ENCODE measurements around the gene CDC34. TPM values are rescaled to one million over a fixed set of nuclear protein-coding genes. Genes with fewer than 3 reads are reported as not detected.

CDC34 gene
- total and polyA plus RNA-seq, 4 donors: 19.2 to 83.8 (median 41.7) TPM

DNA sequence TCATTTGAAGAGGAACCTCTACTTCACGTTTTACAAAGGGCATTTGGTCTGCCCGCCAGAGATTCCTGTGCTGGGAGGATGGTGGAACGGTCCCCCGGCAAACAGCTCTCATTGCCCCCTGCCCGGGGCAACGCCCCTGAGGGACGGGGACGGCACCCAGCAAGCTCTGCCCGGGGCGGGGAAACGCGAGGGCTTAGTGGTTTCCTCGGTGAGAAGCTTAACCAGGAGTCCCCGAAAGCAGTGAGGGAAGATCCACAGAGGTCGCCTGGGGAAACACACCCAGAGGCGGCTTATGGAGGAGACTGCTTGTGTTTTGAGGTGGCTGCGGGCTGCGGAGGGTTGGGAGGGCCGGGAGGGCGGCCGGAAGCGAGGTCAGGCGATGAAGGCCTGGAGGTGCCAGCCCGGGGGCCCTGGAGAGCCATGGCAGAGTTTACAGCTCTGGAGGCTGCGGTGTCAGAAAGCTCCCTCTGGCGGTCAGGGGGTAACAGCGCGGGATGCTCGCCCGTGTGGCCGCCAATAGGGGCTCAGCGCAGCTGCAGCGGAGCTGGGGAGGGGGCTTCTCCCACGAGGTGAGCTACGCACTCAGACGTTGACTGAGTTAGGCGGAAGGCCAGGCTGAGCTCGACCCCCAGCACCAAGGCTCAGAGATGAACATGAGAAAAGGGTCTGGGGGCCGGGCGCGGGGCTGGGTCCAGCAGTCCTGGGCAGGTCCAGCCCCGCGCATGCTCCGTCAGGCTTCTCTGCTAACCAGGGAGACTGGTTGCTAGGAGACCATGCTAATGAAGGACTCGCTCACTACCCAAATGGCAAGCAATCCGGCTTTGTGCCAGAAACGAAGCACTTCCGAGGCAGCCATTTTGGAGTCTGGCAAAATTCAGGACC is 24.9 kb upstream of the CDC34 start:
- Histone ChIP-seq H3K9ac (ENCODE audit: low read depth in 1 of 2, low read length in 2 of 2) (peak overlapping the region; percentile 15 to 78), H3K27me3 (ENCODE audit: control insufficient read depth in 4 of 4, insufficient read depth in 4 of 4, low read length in 3 of 4) (no peaks in the 10 kb centered on the region), H3K4me3 (ENCODE audit: low read depth in 1 of 3, low read length in 3 of 3) (peak overlapping the region; percentile 62 to 99 (median 94)), H3K9me3 (ENCODE audit: control insufficient read depth in 4 of 4, low read length in 3 of 4) (no peaks in the 10 kb centered on the region), H3K36me3 (ENCODE audit: control insufficient read depth in 4 of 4, insufficient read depth in 3 of 4, low read depth in 1 of 4, low read length in 3 of 4) (peaks cover 0 to 1% (median 0%) of the 10 kb centered on the region in 4 donors), H3K27ac (ENCODE audit: low read depth in 1 of 2, low read length in 2 of 2) (peak overlapping the region; percentile 65 to 70), H3K4me1 (ENCODE audit: control insufficient read depth in 4 of 4, insufficient read depth in 4 of 4, low read length in 3 of 4) (peaks cover 6 to 23% (median 15%) of the 10 kb centered on the region in 4 donors)
- no peak for TF ChIP-seq EGR1 (IDR thresholded peaks at IDR 0.05; ENCODE audit: low read depth in 2 of 2)
- TF ChIP-seq, protein P1, sequence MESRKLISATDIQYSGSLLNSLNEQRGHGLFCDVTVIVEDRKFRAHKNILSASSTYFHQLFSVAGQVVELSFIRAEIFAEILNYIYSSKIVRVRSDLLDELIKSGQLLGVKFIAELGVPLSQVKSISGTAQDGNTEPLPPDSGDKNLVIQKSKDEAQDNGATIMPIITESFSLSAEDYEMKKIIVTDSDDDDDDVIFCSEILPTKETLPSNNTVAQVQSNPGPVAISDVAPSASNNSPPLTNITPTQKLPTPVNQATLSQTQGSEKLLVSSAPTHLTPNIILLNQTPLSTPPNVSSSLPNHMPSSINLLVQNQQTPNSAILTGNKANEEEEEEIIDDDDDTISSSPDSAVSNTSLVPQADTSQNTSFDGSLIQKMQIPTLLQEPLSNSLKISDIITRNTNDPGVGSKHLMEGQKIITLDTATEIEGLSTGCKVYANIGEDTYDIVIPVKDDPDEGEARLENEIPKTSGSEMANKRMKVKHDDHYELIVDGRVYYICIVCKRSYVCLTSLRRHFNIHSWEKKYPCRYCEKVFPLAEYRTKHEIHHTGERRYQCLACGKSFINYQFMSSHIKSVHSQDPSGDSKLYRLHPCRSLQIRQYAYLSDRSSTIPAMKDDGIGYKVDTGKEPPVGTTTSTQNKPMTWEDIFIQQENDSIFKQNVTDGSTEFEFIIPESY (IDR thresholded peaks at IDR 0.05): no peak
- TF ChIP-seq, protein P2, sequence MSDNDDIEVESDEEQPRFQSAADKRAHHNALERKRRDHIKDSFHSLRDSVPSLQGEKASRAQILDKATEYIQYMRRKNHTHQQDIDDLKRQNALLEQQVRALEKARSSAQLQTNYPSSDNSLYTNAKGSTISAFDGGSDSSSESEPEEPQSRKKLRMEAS (IDR thresholded peaks at IDR 0.05): peak; percentile 8
- TF ChIP-seq HNF4A (conservative IDR thresholded peaks at IDR 0.05): no peak
- no peak for TF ChIP-seq TAF1 (conservative IDR thresholded peaks at IDR 0.05)
- no peak for TF ChIP-seq YY1 (IDR thresholded peaks at IDR 0.05)
- TF ChIP-seq, protein P3, sequence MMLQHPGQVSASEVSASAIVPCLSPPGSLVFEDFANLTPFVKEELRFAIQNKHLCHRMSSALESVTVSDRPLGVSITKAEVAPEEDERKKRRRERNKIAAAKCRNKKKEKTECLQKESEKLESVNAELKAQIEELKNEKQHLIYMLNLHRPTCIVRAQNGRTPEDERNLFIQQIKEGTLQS (IDR thresholded peaks at IDR 0.05): no peak
- peak in 1 of 2 donors; percentile 4 for TF ChIP-seq RXRA (IDR thresholded peaks at IDR 0.05)
- TF ChIP-seq, protein P4, sequence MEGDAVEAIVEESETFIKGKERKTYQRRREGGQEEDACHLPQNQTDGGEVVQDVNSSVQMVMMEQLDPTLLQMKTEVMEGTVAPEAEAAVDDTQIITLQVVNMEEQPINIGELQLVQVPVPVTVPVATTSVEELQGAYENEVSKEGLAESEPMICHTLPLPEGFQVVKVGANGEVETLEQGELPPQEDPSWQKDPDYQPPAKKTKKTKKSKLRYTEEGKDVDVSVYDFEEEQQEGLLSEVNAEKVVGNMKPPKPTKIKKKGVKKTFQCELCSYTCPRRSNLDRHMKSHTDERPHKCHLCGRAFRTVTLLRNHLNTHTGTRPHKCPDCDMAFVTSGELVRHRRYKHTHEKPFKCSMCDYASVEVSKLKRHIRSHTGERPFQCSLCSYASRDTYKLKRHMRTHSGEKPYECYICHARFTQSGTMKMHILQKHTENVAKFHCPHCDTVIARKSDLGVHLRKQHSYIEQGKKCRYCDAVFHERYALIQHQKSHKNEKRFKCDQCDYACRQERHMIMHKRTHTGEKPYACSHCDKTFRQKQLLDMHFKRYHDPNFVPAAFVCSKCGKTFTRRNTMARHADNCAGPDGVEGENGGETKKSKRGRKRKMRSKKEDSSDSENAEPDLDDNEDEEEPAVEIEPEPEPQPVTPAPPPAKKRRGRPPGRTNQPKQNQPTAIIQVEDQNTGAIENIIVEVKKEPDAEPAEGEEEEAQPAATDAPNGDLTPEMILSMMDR (IDR thresholded peaks at IDR 0.05; ENCODE audit: low read depth, low read length, missing input control): peak; percentile 96
- TF ChIP-seq FOXA2 (IDR thresholded peaks at IDR 0.05): no peak
- no peak for TF ChIP-seq SP1 (IDR thresholded peaks at IDR 0.05)
- TF ChIP-seq JUND (IDR thresholded peaks at IDR 0.05): no peak
- no peak for TF ChIP-seq HNF4G (IDR thresholded peaks at IDR 0.05)
- TF ChIP-seq, protein P5, sequence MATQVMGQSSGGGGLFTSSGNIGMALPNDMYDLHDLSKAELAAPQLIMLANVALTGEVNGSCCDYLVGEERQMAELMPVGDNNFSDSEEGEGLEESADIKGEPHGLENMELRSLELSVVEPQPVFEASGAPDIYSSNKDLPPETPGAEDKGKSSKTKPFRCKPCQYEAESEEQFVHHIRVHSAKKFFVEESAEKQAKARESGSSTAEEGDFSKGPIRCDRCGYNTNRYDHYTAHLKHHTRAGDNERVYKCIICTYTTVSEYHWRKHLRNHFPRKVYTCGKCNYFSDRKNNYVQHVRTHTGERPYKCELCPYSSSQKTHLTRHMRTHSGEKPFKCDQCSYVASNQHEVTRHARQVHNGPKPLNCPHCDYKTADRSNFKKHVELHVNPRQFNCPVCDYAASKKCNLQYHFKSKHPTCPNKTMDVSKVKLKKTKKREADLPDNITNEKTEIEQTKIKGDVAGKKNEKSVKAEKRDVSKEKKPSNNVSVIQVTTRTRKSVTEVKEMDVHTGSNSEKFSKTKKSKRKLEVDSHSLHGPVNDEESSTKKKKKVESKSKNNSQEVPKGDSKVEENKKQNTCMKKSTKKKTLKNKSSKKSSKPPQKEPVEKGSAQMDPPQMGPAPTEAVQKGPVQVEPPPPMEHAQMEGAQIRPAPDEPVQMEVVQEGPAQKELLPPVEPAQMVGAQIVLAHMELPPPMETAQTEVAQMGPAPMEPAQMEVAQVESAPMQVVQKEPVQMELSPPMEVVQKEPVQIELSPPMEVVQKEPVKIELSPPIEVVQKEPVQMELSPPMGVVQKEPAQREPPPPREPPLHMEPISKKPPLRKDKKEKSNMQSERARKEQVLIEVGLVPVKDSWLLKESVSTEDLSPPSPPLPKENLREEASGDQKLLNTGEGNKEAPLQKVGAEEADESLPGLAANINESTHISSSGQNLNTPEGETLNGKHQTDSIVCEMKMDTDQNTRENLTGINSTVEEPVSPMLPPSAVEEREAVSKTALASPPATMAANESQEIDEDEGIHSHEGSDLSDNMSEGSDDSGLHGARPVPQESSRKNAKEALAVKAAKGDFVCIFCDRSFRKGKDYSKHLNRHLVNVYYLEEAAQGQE (IDR thresholded peaks at IDR 0.05): no peak
- TF ChIP-seq GABPA (IDR thresholded peaks at IDR 0.05 in 1 of 2, conservative IDR thresholded peaks at IDR 0.05 in 1 of 2): no peak
- TF ChIP-seq RAD21 (IDR thresholded peaks at IDR 0.05): peak; percentile 76 to 86
- TF ChIP-seq NR2F2 (IDR thresholded peaks at IDR 0.05): peak; percentile 25
- TF ChIP-seq FOXA1 (IDR thresholded peaks at IDR 0.05): no peak
- 7% methylated on average over 48 of the region's 48 CpGs for WGBS
- DNase-seq (ENCODE audit: low spot score): peak; percentile 93

All from liver (tissue), 9 donors.